Measurements from ENCODE around the gene ARL8A. TPM values are rescaled to one million over a fixed set of nuclear protein-coding genes. Genes with fewer than 3 reads are reported as not detected.

The ARL8A gene
- polyA plus RNA-seq, 2 of the 4 experiments (the other 2 are of a cell fraction) = 23.4 to 49.8 TPM

DNA sequence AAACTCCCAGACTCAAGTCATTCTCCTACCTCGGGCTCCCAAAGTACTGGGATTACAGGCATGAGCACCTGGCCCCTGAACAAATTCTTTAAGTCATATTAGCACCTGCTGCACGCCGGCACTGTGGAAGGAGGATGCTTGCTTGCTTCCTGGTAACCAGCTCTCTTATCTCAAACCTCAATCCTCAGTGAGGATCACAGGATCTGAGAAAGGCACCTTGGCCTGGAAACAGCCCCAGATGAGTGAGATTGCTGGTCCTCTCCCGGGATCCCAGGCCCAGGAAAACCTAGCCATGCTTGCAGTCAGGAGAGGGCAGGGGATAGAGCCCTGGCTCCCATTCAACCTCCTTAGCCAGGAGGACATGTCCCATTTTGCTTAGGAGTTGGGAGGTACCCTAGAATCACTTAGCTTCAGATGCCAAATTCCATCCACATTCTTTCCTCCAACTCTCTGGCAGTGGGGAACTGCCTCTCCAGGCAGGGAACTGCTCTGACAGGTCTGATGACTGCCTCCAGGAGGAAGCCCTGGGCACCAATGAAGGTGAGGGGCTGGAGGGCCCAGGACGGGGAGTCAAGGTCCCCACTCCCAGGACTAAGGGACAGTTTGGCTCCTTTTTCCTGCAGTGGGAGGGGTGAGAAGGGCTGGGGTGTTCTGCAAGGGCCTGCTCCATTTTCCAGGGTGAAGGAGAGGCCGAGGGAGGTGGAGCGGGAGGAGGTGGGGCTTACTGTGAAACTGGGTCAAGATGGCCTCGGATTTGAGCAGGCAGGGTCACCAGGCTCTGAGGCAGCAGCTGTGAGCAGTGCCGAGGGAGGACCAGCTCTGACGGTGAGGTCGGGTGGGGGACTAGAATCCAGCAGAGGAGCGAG is 12.3 kb downstream of the ARL8A start:
- no peaks in the 10 kb centered on the region for H3K9me3 ChIP-seq
- CTCF ChIA-PET = interaction anchor here (1.1 to 31.9 kb wide), 6 partner anchors 8 to 237 kb away, joined by 3 to 1624 read pairs (median 16); partner anchors contain the start of genes ELF3, GPR37L1 and RNPEP
- H3K4me2 ChIP-seq = no peak overlapping the region
- 0 out of 3 replicates have a peak, but pooled peaks cover 5% of the 10 kb centered on the region for H3K4me1 ChIP-seq
- DNase-seq (ENCODE audit: low read depth in 1 of 2, low spot score in 1 of 2) (no peak), ATAC-seq (no peak), FAIRE-seq (no peak)
- no peak overlapping the region for H3K4me3 ChIP-seq
- no peak overlapping the region for H3K27ac ChIP-seq
- TF ChIP-seq JUNB (IDR thresholded peaks at IDR 0.05) (no peak), JUN (IDR thresholded peaks at IDR 0.05) (no peak), TP53 (CRISPR knock-in tag; IDR thresholded peaks at IDR 0.05) (no peak), SMC3 (IDR thresholded peaks at IDR 0.05) (no peak), HOXB5 (CRISPR knock-in tag; IDR thresholded peaks at IDR 0.05) (no peak), POLR2A (IDR thresholded peaks at IDR 0.05; ENCODE audit: low read length) (no peak), EHF (CRISPR knock-in tag; IDR thresholded peaks at IDR 0.05) (no peak), EHMT2 (IDR thresholded peaks at IDR 0.05; ENCODE audit: low read depth) (no peak), ESRRA (IDR thresholded peaks at IDR 0.05; ENCODE audit: borderline replicate concordance, low read length) (no peak), MAZ (IDR thresholded peaks at IDR 0.05; ENCODE audit: borderline replicate concordance, low read depth, low read length) (no peak), CBX8 (IDR thresholded peaks at IDR 0.05) (no peak), BHLHE40 (IDR thresholded peaks at IDR 0.05; ENCODE audit: low read depth, low read length) (no peak), MYC (IDR thresholded peaks at IDR 0.05; ENCODE audit: borderline replicate concordance, low read length) (no peak), NR3C1 (IDR thresholded peaks at IDR 0.05) (no peak), FOXS1 (CRISPR knock-in tag; IDR thresholded peaks at IDR 0.05) (no peak)
- TF ChIP-seq, protein P1, sequence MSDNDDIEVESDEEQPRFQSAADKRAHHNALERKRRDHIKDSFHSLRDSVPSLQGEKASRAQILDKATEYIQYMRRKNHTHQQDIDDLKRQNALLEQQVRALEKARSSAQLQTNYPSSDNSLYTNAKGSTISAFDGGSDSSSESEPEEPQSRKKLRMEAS (IDR thresholded peaks at IDR 0.05) = no peak
- TF ChIP-seq, protein P2, sequence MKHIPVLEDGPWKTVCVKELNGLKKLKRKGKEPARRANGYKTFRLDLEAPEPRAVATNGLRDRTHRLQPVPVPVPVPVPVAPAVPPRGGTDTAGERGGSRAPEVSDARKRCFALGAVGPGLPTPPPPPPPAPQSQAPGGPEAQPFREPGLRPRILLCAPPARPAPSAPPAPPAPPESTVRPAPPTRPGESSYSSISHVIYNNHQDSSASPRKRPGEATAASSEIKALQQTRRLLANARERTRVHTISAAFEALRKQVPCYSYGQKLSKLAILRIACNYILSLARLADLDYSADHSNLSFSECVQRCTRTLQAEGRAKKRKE (CRISPR knock-in tag; IDR thresholded peaks at IDR 0.05; ENCODE audit: low read depth) = no peak
- TF ChIP-seq, protein P3, sequence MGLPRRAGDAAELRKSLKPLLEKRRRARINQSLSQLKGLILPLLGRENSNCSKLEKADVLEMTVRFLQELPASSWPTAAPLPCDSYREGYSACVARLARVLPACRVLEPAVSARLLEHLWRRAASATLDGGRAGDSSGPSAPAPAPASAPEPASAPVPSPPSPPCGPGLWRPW (IDR thresholded peaks at IDR 0.05) = no peak
- WGBS (ENCODE audit: missing lambda C conversion rate) = 86% methylated on average over 12 of the region's 12 CpGs
- POLR2A ChIA-PET = interaction anchor here (0.5 kb wide), 1 partner anchor 16 kb away, joined by 4 read pairs; no protein-coding TSS in a partner anchor

DNA sequence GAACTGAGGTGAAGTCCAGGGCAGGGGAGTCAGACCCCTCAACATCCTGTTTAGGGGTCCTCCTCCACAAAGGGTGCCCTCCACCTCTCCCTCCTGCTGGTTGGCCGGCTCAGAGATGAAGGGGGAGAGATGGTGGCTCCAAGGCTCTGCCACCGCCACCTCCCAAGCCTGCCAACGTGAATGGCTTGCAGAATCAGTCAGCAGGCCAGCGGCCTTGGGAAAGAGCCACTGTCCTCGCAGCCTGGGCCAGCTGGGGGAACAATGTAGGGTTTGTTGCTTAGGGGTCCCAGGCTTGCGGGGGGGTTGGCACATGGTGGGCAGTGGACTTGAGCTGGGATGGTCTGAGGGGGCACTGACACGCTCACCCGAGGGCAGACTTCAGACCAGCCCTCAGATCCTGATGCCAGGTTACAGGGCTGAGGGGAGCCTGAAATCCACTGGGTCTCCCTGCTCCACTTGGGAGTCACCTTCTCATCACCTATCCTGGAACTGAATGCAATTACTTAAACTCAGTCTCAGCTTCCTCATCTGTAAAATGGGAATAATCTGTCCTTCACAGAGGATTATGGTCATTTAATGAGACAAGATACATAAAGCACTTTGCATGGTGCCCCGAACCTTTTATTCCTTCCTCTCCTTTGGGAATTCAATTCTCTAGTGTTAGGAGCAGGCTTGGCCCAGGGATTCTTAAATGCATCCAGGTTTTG is 13.6 kb downstream of the ARL8A start:
- Histone ChIP-seq H3K4me2 (no peak overlapping the region), H3K4me3 (no peak overlapping the region), H3K4me1 (0 out of 3 replicates have a peak, but pooled peaks cover 5% of the 10 kb centered on the region), H3K9me3 (no peaks in the 10 kb centered on the region), H3K27ac (no peak overlapping the region)
- no peak for ATAC-seq
- FAIRE-seq = no peak
- WGBS (ENCODE audit: missing lambda C conversion rate) = 83% methylated on average over 8 of the region's 9 CpGs
- ChIA-PET CTCF (interaction anchor here (0.5 to 31.9 kb wide), 7 partner anchors 9 to 236 kb away, joined by 3 to 1624 read pairs (median 3); partner anchors contain the start of genes ELF3, GPR37L1 and RNPEP), POLR2A (no interaction called here)
- no peak for DNase-seq (ENCODE audit: low read depth in 1 of 2, low spot score in 1 of 2)
- no peak for TF ChIP-seq TFCP2L1 (CRISPR knock-in tag; IDR thresholded peaks at IDR 0.05)
- TF ChIP-seq HOXA7 (CRISPR knock-in tag; IDR thresholded peaks at IDR 0.05) = no peak
- TF ChIP-seq ESRRA (IDR thresholded peaks at IDR 0.05; ENCODE audit: borderline replicate concordance, low read length) = no peak
- TF ChIP-seq KDM5A (IDR thresholded peaks at IDR 0.05) = no peak
- TF ChIP-seq MYC (IDR thresholded peaks at IDR 0.05; ENCODE audit: borderline replicate concordance, low read length) = no peak
- no peak for TF ChIP-seq CHD4 (IDR thresholded peaks at IDR 0.05; ENCODE audit: borderline replicate concordance)
- no peak for TF ChIP-seq EHF (CRISPR knock-in tag; IDR thresholded peaks at IDR 0.05)
- TF ChIP-seq, protein P4, sequence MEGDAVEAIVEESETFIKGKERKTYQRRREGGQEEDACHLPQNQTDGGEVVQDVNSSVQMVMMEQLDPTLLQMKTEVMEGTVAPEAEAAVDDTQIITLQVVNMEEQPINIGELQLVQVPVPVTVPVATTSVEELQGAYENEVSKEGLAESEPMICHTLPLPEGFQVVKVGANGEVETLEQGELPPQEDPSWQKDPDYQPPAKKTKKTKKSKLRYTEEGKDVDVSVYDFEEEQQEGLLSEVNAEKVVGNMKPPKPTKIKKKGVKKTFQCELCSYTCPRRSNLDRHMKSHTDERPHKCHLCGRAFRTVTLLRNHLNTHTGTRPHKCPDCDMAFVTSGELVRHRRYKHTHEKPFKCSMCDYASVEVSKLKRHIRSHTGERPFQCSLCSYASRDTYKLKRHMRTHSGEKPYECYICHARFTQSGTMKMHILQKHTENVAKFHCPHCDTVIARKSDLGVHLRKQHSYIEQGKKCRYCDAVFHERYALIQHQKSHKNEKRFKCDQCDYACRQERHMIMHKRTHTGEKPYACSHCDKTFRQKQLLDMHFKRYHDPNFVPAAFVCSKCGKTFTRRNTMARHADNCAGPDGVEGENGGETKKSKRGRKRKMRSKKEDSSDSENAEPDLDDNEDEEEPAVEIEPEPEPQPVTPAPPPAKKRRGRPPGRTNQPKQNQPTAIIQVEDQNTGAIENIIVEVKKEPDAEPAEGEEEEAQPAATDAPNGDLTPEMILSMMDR (IDR thresholded peaks at IDR 0.05) = no peak

All from A549 (cell line).